Cardiac fibroblast (primary cell): ENCODE results near the gene ZNF646.

ENCODE experiments used
- DNase-seq, 2 donors: peaks; one replicate each; pipeline versions ENCODE4 v3.0.0 to v3.0.0-alpha.2; 2010; ENCODE audit warnings: low read depth in 2 of 2
- H3K4me3 ChIP-seq, 2 donors: replicated peaks in 1 of 2; 1 replicate in 1 of 2; 2 replicates in 1 of 2; pipeline ENCODE4 v1.5.1; 2011; ENCODE audit warnings: low read depth in 2 of 2, low read length in 2 of 2, mild to moderate bottlenecking in 2 of 2, moderate library complexity in 1 of 2
- TF ChIP-seq, protein P1 (sequence below): IDR thresholded peaks from one replicate; pipeline ENCODE4 v1.5.1; 2011; ENCODE audit warnings: low read depth, mild to moderate bottlenecking, low read length, inconsistent platforms

Gene ZNF646

DNA sequence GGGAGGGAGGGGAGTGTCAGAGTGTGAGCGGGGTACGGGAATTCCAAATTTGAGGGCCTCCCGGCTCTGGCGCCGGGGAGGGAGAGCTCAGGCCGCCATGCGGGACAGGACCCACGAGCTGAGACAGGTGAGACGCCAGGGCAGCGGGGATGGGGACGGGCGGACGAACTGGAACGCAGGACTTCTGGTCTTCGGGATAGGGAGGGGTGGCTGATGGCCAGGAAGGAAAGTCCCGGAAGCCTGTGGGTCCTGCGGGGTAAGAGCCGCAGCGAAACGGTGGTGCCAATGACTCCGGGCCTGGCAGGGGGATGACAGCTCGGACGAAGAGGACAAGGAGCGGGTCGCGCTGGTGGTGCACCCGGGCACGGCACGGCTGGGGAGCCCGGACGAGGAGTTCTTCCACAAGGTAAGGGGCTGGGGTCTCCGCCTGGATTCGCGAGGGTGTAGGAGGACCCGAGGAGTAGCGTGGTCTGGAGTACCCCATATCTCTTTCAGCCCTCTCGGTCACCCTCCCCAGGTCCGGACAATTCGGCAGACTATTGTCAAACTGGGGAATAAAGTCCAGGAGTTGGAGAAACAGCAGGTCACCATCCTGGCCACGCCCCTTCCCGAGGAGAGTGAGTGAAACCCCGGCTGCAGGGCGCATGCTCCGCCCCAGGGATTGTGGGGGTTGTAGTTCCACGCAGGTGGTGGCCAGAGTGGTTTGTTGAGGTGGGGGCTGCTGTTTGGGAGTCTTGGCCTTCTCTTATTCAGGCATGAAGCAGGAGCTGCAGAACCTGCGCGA, 40.3 kb upstream of the ZNF646 start:
- peak overlapping the region; percentile 99 to 100 for H3K4me3 ChIP-seq
- DNase-seq: peak; percentile 84 to 85
- TF ChIP-seq, protein P1, sequence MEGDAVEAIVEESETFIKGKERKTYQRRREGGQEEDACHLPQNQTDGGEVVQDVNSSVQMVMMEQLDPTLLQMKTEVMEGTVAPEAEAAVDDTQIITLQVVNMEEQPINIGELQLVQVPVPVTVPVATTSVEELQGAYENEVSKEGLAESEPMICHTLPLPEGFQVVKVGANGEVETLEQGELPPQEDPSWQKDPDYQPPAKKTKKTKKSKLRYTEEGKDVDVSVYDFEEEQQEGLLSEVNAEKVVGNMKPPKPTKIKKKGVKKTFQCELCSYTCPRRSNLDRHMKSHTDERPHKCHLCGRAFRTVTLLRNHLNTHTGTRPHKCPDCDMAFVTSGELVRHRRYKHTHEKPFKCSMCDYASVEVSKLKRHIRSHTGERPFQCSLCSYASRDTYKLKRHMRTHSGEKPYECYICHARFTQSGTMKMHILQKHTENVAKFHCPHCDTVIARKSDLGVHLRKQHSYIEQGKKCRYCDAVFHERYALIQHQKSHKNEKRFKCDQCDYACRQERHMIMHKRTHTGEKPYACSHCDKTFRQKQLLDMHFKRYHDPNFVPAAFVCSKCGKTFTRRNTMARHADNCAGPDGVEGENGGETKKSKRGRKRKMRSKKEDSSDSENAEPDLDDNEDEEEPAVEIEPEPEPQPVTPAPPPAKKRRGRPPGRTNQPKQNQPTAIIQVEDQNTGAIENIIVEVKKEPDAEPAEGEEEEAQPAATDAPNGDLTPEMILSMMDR: no peak

DNA sequence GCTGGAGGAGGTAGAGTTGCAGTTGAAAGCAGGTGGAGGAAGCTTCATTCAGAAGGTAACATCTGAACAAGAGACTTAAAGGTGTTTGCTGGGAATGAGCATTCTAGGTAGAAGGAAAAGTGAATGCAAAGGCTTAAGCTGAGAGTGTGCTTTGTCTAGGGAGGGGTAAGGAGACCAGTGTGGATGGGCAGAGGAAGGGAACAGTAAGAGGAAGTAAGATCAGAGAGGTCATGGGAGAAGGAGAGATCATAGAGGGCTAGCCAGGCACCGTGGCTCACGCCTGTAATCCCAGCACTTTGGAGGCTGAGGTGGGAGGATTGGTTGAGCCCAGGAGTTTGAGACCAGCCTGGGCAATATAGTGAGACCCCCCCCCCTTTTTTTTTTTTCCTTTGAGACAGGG, 37.5 kb upstream of the ZNF646 start:
- DNase-seq: no peak
- H3K4me3 ChIP-seq: no peak overlapping the region
- TF ChIP-seq, protein P1: no peak

DNA sequence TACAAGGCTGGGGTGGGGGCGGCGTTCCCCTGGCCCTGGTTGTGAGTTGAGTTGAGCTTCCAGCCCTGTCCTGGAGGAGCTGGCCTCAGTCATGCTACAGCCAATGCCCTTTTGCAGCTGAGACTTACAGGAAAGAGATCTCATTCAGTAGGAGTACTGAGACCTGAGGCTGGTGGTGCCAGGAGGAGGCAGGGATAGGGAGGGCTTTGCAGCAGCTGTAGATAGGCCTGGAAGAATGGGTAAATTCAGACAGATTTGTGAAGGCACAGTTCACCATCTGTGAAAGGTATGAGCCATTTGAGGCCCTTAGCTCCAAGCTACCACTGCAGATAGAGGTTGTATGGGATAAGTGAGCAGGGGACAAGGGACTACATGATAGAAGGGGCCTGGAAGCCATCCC, 35.2 kb upstream of the ZNF646 start:
- TF ChIP-seq, protein P1: no peak
- DNase-seq: no peak
- no peak overlapping the region for H3K4me3 ChIP-seq

DNA sequence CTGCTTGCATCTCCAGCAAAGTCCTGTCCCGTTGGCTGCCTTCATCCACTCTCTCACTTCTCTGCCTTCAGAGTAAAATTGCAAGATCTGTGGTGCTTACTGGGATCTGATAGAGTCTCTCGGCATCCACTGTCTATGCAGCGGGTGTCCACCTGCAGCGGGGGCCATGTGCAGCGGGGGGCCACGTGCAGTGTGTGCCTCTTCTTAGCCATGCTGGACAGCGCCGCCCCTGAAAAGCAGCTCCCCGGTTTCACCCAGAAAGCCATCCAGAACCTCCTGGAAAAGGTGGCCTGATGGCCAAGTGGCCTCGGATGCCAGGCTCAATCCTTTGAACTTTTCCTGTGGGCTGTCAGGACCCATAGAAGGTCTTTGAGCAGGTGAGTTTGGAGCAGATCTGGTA, 31.4 kb upstream of the ZNF646 start:
- no peak overlapping the region for H3K4me3 ChIP-seq
- no peak for DNase-seq
- TF ChIP-seq, protein P1: no peak

DNA sequence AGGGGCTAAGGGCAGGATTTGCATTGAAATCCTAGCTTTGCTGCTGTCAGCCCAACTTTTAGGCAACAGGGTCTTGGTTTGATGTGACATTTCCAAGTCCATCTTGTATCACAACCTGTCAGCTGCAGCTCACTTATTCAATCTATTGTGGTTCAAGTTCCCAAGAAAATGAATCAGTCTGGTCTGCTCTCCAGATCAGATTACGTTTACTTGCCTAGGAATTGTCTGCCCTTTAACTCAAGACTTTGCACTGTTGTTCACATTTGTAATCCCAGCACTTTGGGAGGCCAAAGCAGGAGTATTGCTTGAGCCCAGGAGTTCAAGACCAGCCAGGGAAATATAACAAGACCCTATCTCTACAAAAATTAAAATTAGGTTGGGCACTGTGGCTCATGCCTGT, 30.9 kb upstream of the ZNF646 start:
- no peak overlapping the region for H3K4me3 ChIP-seq
- TF ChIP-seq, protein P1: no peak
- DNase-seq: no peak

DNA sequence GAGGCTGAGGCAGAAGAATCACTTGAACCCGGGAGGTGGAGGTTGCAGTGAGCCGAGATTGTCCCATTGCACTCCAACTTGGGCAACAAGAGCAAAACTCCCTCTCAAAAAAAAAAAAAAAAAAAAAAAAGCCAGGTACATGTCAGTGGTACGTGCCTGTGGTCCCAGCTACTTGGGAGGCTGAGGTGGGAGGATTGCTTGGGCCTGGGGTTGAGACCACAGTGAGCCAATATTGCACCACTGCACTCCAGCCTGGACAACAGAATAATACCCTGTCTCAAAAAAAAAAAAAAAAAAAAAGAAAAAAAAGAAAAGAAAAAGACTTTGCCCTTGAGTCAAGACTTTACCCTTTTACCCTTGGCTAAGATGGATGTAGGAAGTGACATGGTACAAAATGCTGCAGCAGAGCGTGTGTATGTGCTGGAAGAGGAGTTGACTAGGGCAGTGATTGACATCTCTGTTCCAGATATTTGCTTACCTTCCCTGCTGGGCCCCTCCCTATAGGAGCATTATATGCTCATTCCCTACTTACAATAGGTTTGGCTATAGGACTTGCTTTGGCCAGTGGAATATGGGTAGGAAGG, 30.2 kb upstream of the ZNF646 start:
- TF ChIP-seq, protein P1: no peak
- no peak overlapping the region for H3K4me3 ChIP-seq
- no peak for DNase-seq
